ENCODE results near the gene CLN3.

The CLN3 gene

GRCh38 chr16:28491970-28492474, at the start of gene CLN3:
TSS of gene CLN3 (minus strand) at chr16:28492074. CDS start at chr16:28491759, 315 bp downstream.
- DNase-seq (ENCODE audit: low read depth): peak; percentile 98
- TF ChIP-seq CTCF (conservative IDR thresholded peaks at IDR 0.05; ENCODE audit: low read depth, low read length): no peak
- H3K4me3 ChIP-seq (ENCODE audit: low read depth, low read length): peak within 1 kb of the TSS; percentile 98

DNA sequence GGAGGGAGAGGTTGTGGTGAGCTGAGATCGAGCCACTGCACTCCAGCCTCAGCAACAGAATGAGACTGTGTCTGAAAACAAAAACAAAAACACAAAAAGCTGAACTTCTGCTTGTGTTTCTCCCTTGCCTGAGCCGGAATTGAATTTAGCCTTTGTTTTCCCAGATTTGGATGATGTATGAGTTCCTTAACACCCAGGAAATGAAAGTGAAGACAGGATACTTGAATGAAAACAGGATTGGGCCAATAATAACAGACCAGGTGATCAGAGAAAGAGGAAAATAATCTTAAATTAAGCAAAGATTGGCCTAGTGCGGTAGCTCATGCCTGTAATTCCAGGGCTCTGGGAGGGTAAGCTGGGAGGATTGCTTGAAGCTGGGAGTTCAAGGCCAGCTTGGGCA, 48.5 kb upstream of the CLN3 start:
- no peak overlapping the region for H3K4me3 ChIP-seq (ENCODE audit: low read depth, low read length)
- TF ChIP-seq CTCF (conservative IDR thresholded peaks at IDR 0.05; ENCODE audit: low read depth, low read length): no peak

GRCh38 chr16:28538733-28539596, 47.1 kb upstream of the CLN3 start, which contains the start of gene NUPR1:
TSS of gene NUPR1 (minus strand) at chr16:28538974. CDS start at chr16:28538907, 67 bp downstream.
- peak within 1 kb of the TSS; percentile 63 for H3K4me3 ChIP-seq (ENCODE audit: low read depth, low read length)
- peak; percentile 98 for DNase-seq (ENCODE audit: low read depth)
- no peak for TF ChIP-seq CTCF (conservative IDR thresholded peaks at IDR 0.05; ENCODE audit: low read depth, low read length)

More for the DNA sequence above, 48.5 kb upstream of the CLN3 start:
- DNase-seq (ENCODE audit: low read depth): no peak

GRCh38 chr16:28537964-28538732, 46.3 kb upstream of the CLN3 start:
- TF ChIP-seq CTCF (conservative IDR thresholded peaks at IDR 0.05; ENCODE audit: low read depth, low read length): no peak
- H3K4me3 ChIP-seq (ENCODE audit: low read depth, low read length): peak overlapping the region; percentile 63
- no peak for DNase-seq (ENCODE audit: low read depth)

GRCh38 chr16:28537076-28537475, 45.2 kb upstream of the CLN3 start:
- no peak for DNase-seq (ENCODE audit: low read depth)
- peak overlapping the region; percentile 63 for H3K4me3 ChIP-seq (ENCODE audit: low read depth, low read length)
- no peak for TF ChIP-seq CTCF (conservative IDR thresholded peaks at IDR 0.05; ENCODE audit: low read depth, low read length)

GRCh38 chr16:28534542-28535373, 42.9 kb upstream of the CLN3 start:
- peak; percentile 41 for DNase-seq (ENCODE audit: low read depth)
- TF ChIP-seq CTCF (conservative IDR thresholded peaks at IDR 0.05; ENCODE audit: low read depth, low read length): no peak
- no peak overlapping the region for H3K4me3 ChIP-seq (ENCODE audit: low read depth, low read length)

All from choroid plexus epithelial cell (primary cell).